HG03521 (cell line): ENCODE results near the gene BMERB1.
"Not testable (repeated sequence)": the region's sequence is repeated elsewhere in the genome, so short reads cannot be mapped to it uniquely, and the experiment has no call there.

Source experiments
- ATAC-seq: cut with Tn5 transposase; IDR thresholded peaks from one replicate; pipeline ENCODE4 v1.9.1; 2021; ENCODE audit warnings: mild to moderate bottlenecking, moderate library complexity; ENCODE audit not compliant: unreplicated experiment

BMERB1 gene

GRCh38 chr16:15422222-15422621 is 12.2 kb upstream of the BMERB1 start:
- no peak for ATAC-seq

GRCh38 chr16:15425861-15426260 is 8.5 kb upstream of the BMERB1 start:
- ATAC-seq: no peak

- no peak for ATAC-seq
Measured at GRCh38 chr16:15426796-15427195, 7.6 kb upstream of the BMERB1 start.

DNA sequence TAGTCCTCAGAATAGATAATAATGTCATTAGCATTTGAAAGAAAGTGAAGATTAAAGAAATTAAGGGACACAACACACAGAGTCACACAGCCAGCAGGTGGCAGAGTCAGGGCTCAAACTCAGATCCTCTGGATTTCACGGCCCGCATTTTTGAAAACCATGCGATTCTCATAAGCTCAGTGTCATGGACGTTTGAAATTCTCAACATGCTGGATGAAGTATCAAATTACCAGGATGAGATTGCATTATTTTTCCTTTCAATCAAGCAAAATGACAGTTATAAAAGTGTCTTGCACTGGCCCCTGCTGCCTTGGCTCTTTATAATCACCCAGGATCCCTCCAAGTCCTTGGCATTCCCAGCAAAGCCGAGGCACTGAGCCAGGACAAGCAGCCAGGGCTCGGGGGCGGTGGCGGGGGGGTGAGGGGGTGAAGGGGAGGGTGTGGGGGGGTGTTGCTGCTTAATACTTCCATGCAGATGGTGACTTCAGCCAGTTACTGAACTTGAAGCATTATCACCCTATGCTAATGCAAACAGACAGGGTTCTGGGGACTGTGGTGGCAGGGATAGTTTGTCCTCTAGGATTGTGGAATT is 6.6 kb upstream of the BMERB1 start:
- no peak for ATAC-seq

GRCh38 chr16:15430884-15431283 is 3.5 kb upstream of the BMERB1 start:
- ATAC-seq: not testable (repeated sequence)

- no peak for ATAC-seq
Measured at GRCh38 chr16:15434079-15434424, 336 bp upstream of the BMERB1 start.

GRCh38 chr16:15435216-15435864 is 952 bp downstream of the BMERB1 start:
- ATAC-seq: no peak

DNA sequence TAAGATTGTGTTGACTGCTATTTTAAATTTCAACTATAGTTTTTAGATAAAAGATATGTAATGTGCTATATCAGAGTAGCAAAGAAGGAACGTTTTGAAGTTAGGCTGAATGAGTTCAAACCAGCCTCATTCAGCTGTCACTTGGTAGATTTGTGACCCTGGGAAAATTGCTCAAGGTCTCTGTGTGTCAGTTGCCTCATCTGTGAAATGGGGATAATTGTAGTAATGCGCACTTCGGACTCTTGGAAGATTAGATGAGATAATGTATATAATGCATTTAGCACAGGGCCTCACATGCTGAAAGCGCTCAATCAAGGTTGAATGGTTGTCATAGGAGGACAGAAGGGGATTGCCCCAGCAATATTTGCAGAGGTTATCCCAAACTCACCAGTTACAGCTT is 4.7 kb downstream of the BMERB1 start:
- ATAC-seq: no peak

DNA sequence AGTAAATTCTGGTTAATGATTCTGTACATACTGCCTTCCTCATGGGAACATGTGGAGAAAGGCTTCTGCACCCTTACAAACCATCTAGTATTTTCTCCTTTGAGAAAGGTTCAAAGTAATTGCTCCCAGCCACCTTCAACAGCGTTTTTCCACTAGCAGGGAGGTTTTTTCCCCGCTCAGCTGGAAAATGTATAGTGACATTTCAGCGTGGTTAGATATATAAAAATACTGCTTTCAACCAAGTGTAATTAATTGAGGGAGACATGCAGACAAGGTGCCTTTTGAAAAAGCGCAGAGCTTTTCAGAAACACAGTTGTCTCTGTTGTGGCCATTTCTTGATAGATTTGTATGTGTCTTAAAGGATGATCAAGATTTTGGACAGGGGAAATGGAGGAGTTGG is 5.1 kb downstream of the BMERB1 start:
- ATAC-seq: no peak

GRCh38 chr16:15440852-15441251 is 6.5 kb downstream of the BMERB1 start:
- no peak for ATAC-seq

GRCh38 chr16:15442140-15442539 is 7.8 kb downstream of the BMERB1 start:
- not testable (repeated sequence) for ATAC-seq

DNA sequence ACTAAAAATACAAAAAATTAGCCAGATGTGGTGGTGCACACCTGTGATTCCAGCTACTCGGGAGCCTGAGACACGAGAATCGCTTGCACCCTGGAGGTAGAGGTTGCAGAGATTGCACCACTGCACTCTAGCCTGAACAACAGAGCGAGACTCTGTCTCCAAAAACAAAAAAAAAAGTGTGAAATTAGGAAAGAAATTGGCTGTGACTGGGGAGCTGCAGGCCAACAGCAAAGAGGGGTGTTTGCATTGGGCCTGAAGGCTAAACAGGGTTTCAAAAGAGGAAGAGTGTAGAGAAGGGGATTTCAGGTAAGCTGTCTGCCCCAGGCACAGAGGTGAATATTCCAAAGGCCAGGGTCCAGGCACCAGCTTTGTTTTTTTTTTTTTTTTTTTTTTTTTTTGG is 9.4 kb downstream of the BMERB1 start:
- ATAC-seq: no peak

DNA sequence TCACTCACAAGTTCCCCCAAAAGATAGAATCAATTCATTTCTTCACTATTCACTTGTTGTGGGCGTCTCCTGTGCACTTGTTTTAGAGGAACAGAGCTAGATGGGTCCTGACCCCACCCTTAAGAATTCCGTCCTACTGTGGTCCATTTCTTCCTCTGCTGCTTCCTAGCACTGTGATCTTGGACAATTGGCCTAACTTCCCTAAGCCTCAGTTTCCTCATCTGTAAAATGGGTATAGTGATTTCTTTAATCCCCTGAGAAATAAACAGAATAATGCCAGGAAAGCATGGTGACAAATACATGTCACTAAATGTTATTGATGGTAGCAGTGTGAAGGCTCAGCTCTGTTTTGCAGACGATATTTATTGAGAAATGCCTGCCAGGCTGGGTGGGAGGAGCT is 9.9 kb downstream of the BMERB1 start:
- ATAC-seq: no peak

- no peak for ATAC-seq
Measured at GRCh38 chr16:15445450-15445849, 11.1 kb downstream of the BMERB1 start.

- ATAC-seq: no peak
Measured at GRCh38 chr16:15446901-15447300, 12.5 kb downstream of the BMERB1 start.

- no peak for ATAC-seq
Measured at GRCh38 chr16:15450624-15451023, 16.2 kb downstream of the BMERB1 start.

DNA sequence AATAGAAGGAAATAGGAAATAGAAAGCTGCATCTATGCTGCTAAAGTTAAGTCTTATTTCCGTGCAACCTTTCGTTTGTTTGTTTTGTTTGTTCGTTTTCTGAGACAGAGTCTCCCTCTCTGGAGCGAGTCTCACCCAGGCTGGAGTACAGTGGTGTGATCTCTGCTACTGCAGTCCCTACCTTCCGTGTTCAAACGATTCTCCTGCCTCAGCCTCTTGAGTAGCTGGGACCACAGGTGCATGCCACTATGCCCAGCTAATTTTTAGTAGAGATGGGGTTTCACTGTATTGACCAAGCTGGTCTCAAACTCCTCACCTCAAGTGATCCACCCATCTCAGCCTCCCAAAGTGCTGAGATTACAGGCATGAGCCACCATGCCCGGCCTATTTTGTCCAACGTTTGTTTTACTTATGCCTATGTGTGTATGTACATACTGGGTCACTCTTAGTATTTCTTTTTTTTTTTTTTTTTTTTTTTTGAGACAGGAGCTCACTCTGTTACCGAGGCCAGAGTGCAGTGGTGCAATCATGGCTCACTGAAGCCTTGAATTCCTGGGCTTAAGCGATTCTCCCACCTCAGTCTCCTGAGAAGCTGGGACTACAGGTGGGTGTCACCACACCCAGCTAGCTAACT is 16.8 kb downstream of the BMERB1 start:
- no peak for ATAC-seq

- ATAC-seq: no peak
Measured at GRCh38 chr16:15452246-15452855, 18.0 kb downstream of the BMERB1 start.

DNA sequence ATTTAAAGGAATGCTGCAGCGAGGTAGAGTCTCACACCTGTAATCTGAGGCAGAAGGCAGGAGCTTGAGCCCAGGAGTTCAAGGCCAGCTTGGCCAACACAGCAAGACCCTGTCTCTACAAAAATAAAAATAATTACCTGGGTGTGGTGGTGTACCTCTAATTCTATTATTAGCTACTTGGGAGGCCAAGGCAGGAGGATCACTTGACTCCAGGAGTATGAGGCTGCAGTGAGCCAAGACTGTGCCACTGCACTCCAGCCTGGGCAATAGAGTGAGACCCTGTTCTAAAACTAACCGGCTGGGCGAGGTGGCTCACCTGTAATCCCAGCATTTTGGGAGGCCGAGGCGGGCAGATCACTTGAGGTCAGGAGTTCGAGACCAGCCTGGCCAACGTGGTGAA is 18.9 kb downstream of the BMERB1 start:
- not testable (repeated sequence) for ATAC-seq

DNA sequence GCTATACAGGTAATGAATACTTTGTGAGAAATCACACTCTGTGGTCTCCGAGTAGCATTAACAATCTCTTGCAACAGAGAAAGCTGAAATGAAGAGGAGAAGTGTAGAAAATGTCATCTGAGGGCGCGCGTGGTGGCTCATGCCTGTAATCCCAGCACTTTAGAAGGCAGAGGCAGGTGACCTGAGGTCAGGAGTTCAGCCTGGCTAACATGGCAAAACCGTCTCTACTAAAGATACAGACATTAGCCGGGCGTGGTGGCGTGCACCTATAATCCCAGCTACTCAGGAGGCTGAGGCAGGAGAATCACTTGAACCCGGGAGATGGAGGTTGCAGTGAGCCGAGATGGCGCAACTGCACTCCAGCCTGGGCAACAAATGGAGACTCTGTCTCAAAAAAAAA is 20.5 kb downstream of the BMERB1 start:
- ATAC-seq: not testable (repeated sequence)

GRCh38 chr16:15457400-15457799 is 23.0 kb downstream of the BMERB1 start:
- no peak for ATAC-seq

DNA sequence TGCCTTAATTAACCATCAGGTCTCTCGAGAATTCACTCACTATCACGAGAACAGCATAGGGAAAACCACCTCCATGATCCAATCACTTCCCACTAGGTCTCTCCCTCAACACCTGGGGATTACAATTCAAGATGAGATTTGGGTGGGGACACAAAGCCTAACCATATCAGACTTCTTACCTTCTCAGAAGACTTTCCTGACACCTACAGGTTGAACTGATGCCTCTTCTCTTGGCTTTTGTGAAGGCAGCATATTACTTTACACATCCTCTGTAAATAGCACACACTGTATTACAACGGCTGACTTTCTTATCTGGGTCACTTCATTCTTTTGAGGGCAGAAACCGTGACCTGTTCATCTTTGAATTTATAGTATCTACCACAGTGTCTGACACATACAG is 23.6 kb downstream of the BMERB1 start:
- ATAC-seq: no peak
